Measurements from ENCODE around the gene TMEM243.

TMEM243 gene

DNA sequence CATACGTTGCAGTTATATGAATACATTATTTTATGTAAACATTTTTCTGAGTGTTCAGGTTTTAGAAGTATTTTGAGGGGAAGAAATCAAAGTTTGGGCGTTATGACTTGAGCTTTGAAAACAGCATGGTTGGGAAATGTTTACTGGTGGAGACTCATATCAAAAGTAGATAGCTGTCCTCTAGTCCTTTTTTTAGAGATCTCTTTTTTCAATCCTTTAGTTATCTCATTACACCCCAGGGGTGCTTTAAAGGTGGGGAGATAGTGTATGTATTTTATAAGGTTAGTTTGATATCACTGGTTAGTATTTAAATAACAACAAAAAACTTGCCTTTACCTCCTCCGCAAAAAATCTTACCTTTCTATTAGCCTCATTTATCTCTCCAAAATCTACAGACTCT, 65.0 kb downstream of the TMEM243 start:
- DNase-seq, result no peak

DNA sequence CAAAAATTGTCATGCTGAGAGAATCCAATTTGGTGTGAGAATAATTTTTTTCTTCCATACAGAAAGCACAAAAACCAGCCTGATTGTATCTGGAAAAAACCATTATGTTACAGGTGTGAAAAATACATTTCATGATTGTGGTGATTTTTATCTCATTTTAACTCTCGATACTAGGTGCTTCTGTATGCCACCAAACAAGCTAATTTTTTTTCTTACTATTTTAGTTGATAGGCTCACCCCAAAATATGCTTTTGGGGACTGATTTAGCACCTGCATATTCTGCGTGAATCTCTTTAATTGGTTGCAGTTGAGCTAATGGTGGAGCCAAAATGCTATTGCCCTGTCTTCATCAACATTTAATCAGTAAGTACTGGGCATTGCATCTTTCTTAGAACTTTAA, 65.4 kb downstream of the TMEM243 start:
- no peak for DNase-seq

DNA sequence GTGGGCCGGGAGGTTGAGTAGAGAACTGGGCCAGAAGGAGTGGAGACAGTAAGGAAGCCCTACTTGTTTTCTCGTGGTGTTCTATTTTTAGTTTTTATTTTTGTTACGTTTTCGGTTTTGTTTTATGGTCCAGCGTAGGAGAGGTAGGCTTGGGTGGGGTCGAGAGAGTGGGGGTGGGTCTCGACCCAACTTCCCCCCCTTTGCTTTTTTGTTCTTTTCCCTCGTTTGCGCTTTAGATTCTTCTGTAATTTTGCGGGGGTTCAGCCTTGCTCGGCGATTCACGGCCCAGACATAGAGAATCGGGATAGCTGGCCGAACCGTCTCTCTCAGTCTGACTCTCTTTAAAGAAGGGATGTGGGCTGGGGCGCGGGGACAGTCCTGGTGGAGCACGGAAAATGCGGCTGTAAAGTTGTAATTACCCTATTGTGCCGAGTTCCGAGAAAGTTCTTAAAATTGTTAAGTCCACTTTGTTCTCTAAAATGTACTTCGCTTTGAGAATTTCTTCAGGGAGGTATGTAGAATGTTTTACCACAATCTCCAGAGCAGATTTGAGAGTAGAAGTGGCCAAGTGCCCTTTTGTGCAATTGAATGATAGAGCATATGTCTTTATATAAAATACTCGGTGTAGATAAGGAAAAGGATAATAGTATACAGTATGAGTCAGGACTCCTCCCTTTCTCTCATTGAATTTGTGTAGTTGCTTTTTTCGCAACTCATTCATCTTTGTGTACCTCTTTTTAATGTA, 66.5 kb downstream of the TMEM243 start:
- peak; percentile 6 for DNase-seq

DNA sequence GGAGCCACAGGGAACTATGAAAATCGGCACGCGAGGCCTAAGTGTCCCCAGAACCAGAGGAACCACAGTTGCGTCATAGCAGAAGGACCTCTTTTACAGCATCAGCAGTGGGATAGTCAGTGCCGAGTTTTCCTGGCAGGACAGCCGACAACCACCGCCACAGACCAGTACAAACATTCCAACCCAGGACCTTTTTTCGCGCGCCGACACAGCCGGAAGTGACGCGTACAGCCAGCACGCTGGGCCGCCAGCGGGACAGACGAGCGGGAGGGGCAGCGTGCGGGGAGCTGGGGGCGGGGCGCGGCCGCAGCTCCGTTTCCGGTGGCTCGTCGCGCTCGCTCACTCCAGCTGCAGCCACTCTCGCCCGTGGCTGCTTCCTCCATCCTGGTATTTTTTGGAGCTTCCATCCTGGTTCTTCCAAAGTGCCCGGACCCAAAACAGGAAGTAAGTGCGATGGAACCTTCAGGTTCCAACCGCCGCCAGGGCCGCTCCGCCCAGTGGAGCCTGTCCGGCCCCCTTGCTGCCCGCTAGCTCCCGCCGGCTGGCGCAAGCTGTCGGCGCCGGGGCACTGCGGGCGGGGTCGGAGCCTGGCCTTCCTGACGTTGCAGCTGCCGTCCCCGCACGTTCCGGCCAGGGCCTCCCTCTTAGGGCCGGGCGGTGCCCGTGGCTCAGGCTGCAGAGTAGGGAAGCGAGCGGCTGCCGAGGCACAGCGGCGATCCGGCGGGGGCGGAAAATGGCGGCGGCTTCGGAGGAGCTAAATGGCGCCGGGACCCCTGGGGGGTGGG, 67.2 kb downstream of the TMEM243 start, which contains the start of gene DMTF1:
Gene DMTF1 (plus strand): TSS at position 342 of the 785 bp plus-strand sequence. CDS start 12,489 bp downstream, outside the sequence.
- DNase-seq, result peak; percentile 97

DNA sequence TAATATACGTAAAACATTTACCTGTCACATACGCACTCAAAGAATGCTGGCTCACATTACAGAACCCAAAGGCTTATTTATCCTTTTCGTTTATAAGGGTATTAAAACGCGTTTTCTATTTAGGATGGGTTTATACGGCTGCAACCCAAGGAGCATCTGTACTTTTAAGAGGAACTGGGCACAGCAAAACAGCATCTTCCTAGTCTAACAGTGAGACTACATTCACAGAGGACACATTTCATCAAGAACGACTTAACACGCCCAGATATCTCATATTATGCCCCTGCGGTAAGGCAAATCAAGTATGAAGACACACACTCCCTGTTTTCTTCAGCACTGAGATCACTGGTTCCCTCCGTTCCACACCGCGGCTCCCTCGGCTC, 67.8 kb downstream of the TMEM243 start:
- DNase-seq, result no peak

DNA sequence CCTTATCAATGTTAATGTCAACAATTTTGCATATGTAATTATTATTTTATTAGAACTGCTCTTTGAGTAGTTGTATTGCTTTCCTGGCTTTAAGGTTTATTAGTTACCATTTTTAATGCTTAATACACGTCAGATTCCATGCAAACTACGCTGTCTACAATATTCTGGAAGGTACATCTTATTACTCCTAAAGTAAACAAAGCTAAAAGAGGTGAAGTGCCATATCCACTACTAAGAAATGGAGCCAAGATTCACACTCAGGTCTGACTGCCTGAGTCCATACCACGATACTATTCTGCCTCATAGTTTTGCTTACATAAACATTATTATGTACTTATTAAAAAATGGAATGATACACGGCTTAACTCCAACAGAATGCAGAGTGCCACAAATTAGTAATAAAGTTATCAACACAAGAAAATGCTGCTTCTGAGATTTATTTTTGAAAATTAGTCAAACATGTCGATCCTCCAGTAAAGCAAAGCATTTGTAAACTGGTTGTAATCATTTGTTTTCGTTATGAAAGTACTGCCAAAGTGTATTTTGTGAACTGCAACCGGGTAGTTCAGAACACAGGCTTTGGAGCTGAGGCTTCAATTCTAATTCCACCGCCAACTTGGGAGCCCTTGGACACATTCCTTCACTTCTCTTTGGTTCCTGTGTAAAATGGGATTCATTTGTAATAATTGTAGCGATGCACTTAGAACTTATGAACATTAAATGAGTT, 68.4 kb downstream of the TMEM243 start:
- DNase-seq, result no peak

DNA sequence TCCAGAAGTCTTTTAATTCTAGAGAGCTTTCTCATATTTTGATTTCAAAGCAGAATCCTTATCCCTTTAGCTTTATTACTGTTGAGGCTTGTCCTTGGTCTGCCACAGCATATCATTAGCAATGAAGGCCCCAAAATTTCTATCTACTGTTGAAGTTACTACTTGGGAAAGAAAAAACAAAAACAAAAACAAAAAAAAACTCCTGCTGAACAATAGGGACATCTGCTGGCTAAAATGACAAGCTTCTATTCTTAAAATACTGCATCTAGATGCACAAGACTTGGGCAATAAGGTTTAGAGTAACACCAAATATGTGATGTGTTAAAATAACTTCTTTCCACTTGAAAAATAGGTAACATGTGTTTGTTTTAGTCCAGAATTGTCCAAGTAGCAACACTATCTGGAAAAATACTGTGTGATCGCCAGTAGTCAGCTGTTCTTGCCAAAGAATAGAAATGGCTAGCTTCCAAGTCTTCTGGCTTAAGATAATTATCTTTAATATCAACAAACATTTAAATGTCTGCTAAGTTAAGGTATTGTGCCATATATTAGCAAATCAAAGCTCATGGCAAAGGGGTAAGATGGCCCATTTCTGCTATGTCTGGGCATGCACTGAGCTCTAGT, 71.1 kb downstream of the TMEM243 start:
- peak; percentile 6 for DNase-seq

DNA sequence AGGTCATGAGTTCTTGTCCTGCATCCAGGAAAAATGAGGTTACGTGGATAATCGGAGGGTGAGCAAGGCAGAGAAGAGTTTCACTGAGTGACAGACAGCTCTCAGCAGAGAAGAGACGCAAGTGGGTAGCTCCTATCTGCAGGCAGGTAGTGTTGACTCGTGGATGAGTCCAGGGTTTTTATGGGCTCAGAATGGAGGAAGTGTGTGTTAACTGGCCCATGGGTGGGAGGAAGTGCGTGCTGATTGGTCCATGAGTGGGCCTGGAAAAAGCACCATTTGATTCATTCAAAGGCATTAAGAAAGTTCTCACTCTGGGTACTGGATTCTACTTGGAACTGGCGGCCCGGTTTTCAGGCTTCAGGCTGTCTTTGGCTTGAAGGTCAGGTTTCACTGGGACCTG, 72.0 kb downstream of the TMEM243 start:
- no peak for DNase-seq

DNA sequence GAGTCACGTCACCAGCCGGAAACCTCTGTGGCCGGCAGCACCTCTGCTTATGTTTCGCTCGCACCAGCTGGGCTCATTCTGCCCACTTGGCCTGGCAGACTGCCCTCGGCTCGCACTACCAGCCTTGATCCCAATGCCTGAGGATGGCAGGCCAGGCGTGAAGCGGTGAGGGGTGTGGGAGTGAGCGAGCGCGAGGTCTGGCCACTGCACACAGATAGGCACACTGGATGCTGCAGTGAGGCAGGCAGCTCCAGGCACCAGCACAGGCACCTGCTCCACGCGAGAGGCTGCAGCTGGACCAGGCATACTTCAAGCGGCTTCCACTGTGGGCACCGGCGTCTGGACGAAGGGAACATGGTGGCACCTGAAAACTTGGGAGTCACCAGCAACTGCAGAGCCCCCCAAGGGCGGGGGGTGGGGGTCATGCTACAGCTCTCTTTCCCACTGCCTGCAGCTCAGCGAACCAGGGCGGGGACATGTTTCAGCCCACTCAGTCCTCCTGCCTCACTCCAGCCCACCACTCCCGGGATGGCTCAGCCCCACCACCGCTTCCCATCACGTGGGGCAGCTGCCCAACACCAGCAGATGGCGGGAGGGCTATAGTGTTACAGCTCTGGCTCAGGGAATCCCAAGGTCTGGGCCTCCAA, 72.7 kb downstream of the TMEM243 start:
- no peak for DNase-seq
